Amniotic epithelial cell (primary cell): ENCODE data around the gene ARHGEF17.

Source experiments
- DNase-seq: peaks from one replicate; pipeline ENCODE4 v3.0.0-alpha.2; 2010; ENCODE audit warnings: low read depth

Gene ARHGEF17

GRCh38 chr11:73358071-73358470 is 50.0 kb downstream of the ARHGEF17 start:
- no peak for DNase-seq

DNA sequence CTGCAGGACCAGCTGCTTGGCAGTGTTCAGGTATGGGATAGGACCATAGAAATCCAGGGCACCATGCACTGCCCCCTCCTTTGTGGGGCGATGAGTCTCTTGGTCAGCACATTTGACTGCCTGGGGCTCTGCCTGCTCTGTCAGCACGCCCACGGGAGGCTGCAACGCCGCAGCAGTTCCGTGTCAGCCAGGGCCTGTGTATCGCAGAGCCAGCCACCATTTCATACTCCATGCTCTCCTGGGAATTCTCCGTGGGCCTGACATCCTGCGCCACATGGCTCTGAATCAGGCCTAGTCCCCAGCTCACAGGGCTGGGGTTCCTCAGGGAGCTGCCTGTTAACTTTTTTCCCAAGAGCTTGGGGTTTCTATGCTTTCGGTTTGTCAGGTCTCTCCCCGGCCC is 51.3 kb downstream of the ARHGEF17 start:
- no peak for DNase-seq

- no peak for DNase-seq
Observed at GRCh38 chr11:73359930-73360742, 52.1 kb downstream of the ARHGEF17 start.

DNA sequence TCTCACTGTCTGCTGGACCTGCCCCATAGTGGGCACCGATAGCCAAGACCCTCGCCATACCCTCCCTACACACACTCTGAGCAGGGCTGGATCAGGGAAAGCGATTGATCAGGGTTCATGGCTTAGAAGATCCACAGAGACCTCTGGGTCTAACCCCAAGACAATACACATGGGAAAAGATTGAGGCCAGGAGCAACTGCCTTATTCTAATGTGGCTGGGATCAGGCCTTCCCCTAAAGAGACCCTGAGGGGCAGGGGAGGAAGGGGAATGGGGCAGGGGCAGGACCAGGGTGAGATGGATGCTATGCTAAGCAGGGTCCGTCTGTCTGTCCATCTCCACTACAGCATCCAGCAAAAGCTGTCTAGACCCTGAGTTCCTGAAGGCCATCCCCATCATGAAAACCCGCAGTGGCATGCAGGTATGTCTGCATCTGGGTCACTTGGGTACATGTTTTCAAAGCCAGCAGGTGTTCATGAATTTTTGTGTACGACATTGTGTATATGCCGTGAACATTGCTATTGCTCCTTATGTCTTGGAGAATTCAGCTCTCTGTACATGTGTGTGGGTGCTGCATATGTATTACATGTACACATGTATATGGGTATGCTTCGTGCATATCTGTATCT is 52.8 kb downstream of the ARHGEF17 start:
- no peak for DNase-seq

- DNase-seq = no peak
Observed at GRCh38 chr11:73361953-73362776, 54.1 kb downstream of the ARHGEF17 start.

GRCh38 chr11:73363147-73363546 is 55.1 kb downstream of the ARHGEF17 start:
- DNase-seq = no peak

- DNase-seq = no peak
Observed at GRCh38 chr11:73365352-73366264, 57.5 kb downstream of the ARHGEF17 start.

- DNase-seq = no peak
Observed at GRCh38 chr11:73366265-73366610, 58.2 kb downstream of the ARHGEF17 start.

- no peak for DNase-seq
Observed at GRCh38 chr11:73366953-73367352, 58.9 kb downstream of the ARHGEF17 start.

- no peak for DNase-seq
Observed at GRCh38 chr11:73367482-73368024, 59.5 kb downstream of the ARHGEF17 start.

DNA sequence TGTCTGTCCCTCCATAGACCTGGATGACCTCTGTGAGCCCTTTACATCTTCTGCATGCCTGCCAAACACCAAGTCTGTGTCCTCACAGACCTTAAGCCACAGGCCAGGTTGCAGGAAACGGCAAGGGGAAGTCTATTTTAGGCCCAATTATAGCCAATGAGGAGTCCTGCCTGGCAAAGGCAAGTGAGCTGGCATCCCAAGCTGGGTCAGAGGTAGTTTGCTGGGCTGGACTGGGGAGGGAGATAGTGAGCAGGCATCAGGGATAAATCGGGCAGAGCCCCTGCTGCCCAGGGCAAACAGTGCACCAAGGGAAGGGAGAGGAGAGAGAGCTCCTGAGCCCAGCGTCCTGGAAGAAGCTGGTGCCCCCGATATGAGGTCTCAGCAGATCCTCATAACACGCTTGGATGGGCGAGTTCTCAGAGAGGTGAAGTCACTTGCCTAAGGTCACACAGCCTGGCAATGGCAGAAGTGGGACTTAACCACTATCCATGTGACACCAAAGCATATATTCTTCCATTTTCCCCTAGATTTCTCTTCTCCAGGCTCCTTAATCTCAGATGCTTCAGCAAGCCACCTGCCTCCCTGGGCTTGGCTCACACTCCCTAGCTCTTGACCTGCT is 64.4 kb downstream of the ARHGEF17 start:
- peak; percentile 23 for DNase-seq

DNA sequence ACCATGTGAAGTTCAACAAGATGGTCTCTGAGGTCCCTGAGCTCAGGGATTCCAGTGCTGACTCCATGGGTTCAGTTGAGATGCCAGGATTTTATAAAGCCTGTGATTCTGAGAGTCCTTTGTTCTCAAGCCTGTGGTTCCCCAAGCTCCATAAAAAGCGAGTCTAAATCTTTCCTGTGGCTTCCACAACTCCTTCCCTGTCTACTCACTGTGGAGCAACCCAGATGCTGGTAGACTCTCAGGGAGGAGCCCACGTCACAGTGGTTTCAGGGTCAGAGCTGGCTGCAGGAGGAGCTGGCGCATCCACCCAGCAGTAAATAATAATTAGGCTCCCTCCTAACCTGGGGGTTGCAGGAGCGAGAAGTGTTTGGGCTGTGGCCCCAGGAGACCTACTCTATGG is 66.1 kb downstream of the ARHGEF17 start:
- peak; percentile 68 for DNase-seq

DNA sequence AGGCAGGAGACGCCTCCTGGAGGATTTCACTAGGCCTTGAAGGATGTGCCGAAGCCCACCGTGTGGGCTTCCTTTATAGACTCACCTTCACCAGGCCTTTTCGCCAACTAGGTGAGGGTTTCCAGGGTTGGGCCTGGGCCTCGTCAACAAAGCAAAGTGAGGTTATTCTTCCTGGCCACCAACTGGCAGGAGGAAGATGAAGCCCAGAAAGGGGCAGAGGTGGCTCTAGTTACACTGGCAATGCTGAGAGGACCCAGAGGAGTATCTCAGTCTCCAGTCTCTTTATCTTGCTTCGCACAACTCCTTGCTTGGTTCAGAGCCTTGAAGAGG is 67.7 kb downstream of the ARHGEF17 start:
- no peak for DNase-seq

DNA sequence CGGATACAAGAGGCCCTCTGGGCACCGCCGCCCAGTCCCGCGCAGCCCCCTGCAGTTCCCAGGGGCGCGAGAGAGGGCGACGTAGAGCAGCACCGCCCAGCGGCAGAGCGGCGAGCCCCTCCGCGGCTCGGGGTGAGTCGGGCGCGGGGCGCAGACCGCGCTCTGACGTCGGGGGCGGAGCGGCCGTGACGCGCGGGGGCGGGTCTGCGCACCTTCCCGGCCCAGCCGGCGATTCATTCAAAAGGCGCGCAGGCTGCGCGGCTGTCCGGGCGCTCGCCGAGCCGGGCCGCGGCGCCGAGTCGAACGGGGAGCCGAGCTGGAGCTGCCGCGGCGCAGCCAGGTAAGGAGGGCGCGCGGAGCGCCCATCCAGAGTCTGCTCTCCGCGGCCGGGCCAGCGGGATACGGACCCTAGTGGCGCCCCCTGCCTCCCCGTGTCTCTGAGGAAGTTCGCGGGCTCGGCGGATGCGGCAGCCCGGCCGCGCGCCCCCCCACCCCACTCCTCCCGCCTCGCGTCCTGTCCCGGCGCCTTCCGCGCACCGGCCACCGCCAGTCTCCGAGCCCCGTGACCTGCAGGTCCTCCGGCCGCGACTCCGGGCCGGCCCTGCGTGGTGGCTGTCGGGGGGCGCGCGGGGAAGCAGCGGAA is 68.2 kb downstream of the ARHGEF17 start, which contains the start of gene RELT:
Gene RELT (plus strand): TSS at position 240 of the 643 bp plus-strand sequence. CDS start 12,738 bp downstream, outside the sequence.
- DNase-seq = peak; percentile 83

DNA sequence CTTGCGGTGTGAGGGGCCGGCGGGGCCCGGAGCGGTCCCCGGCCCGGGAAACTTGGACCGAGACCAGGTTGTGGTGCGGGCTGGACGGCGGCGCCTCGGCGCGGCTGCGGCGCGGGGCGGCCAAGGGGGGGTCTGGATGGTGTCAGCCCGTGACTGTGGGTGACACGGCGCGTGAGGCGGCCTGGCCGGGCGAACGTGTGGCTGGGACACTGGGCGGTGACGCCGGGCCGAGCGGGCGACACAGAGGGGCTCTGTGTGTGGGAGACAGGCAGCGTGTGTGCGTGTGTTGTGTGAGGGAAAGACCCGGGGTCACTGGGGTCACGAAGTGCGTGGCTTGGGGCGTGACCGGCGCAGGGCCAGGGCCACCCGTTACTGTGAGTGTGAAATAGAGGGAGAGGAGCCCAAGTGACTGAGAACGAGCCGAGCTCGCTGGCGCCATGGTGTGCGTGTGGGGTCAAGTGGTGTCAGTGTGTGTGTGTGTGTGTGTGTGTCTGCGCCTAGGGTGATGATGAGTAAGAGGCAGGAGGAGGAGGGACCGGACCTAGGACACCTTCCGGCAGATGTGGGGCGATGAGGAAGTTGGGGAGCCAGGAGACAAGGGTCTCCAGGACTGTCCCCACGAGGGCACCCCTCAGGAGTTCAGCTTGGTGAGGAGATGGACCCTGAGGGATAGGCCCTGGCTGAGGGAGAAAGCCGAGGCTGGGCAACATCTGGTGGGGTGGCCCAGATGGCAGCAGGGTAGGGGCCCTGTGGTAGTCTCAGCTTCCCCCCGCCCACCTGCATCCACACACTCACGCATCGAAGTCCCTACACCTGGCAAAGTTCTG is 68.9 kb downstream of the ARHGEF17 start:
- peak; percentile 85 for DNase-seq

- DNase-seq = no peak
Observed at GRCh38 chr11:73379189-73379880, 71.3 kb downstream of the ARHGEF17 start.

- DNase-seq = no peak
Observed at GRCh38 chr11:73380331-73380730, 72.3 kb downstream of the ARHGEF17 start.

DNA sequence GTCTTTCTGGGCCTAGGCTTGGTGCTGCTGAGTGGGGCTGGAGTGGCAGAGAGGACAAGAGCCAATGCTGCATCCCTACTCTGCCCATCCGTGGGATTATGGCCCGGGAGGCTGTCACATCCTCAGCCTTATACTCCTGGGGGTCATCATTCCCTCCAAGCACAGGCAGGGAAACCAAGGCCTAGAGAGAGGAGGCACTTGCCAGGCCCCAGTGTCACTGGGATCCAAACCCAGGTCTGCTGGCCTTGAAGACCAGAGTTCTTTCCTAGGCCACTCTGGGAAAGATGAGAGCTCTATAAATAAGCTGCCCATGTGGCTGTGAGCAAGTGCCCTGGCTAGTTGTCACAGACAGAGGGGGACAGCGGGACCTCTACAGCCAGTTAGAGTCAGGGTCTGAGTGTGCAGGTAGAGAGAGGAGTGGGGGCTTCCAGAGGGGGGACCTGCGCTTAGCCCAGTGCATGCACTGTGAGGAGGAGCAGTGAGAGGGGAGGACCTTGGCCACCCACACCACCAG is 72.9 kb downstream of the ARHGEF17 start:
- no peak for DNase-seq

GRCh38 chr11:73381589-73381988 is 73.5 kb downstream of the ARHGEF17 start:
- peak; percentile 33 for DNase-seq
